Measurements from ENCODE around the gene GPX5.

DNA sequence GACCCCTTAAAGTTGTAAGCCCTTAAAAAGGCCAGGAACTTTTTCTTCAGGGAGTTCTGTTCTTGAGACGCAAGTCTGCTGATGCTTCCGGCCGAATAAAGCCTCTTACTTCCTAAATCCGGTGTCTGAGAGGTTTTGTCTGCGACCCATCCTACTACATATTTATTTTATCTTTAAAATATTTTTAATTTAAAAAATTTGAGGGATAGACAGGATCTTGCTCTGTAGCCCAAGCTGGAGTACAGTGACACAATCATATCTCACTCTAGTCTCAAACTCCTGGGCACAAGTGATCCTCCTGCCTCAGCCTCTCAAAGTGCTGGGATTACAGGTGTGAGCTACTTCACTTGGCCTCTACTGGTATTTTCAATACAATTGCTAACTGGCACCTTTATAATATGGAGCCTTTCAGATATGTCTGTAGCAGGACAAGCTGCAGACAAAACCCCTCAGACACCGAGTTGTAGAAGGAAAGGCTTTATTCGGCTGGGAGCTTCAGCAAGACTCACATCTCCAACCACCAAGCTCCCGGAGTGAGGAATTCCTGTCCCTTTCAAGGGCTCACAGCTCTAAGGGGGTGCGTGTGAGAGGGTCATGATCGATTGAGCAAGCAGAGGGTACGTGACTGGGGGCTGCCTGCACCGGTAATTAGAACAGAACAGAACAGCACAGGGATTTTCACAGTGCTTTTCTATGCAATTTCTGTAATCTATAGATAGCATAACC lies 41.0 kb downstream of the GPX5 start:
- TF ChIP-seq POLR2A (IDR thresholded peaks at IDR 0.05) = no peak
- no peak for TF ChIP-seq CTCF (IDR thresholded peaks at IDR 0.05)
